GM06990 (cell line): ENCODE data around the gene GINS2.

Experiments
- DNase-seq: peaks from one replicate; pipeline ENCODE4 v3.0.0-alpha.2; 2011; ENCODE audit not compliant: insufficient read length; ENCODE audit errors: extremely low read depth
- H3K27me3 ChIP-seq: replicated peaks from 2 replicates; pipeline ENCODE4 v1.6.0; 2011; ENCODE audit warnings: low read length; ENCODE audit not compliant: control insufficient read depth, insufficient read depth
- H3K36me3 ChIP-seq: 2 replicates; pipeline ENCODE4 v1.5.1; 2011; ENCODE audit warnings: low read length; ENCODE audit not compliant: control insufficient read depth, insufficient read depth
- H3K4me3 ChIP-seq: replicated peaks from 2 replicates; pipeline ENCODE4 v1.5.1; 2011; ENCODE audit warnings: low read depth, mild to moderate bottlenecking, control low read depth, low read length
- CTCF ChIP-seq: IDR thresholded peaks from 2 replicates; pipeline ENCODE4 v1.5.1; 2011; ENCODE audit warnings: low read length, control low read depth, mild to moderate bottlenecking, inconsistent platforms; ENCODE audit not compliant: insufficient read depth, poor library complexity, severe bottlenecking

GINS2 gene

DNA sequence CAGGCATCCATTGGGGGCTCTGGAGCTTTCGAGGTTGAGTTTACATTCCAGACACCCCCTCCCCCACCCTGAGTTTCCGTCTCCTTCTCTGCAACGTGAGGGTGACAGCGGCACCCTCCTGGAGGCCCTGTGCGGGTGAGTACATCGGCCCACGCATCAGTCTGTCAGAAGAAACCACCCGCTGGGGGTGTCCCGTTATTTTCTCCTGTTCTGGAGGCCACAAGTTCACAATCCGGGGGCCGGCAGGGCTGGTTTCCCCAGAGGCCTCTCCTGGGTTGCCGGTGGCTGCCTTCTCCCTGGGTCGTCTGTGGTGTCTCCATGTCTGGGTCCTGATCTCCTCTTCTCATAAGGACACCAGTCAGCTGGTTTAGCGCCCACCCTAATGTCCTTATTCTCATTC lies 39.9 kb downstream of the GINS2 start:
- Histone ChIP-seq H3K36me3 (peaks cover 8% of the 10 kb centered on the region), H3K27me3 (no peaks in the 10 kb centered on the region), H3K4me3 (no peak overlapping the region)
- DNase-seq: no peak
- no peak for TF ChIP-seq CTCF

GRCh38 chr16:85648070-85648714 lies 40.6 kb downstream of the GINS2 start:
- no peak for DNase-seq
- TF ChIP-seq CTCF: no peak
- Histone ChIP-seq H3K4me3 (no peak overlapping the region), H3K36me3 (peaks cover 5% of the 10 kb centered on the region), H3K27me3 (no peaks in the 10 kb centered on the region)

GRCh38 chr16:85646976-85647375 lies 41.8 kb downstream of the GINS2 start:
- Histone ChIP-seq H3K4me3 (no peak overlapping the region), H3K36me3 (peaks cover 5% of the 10 kb centered on the region), H3K27me3 (no peaks in the 10 kb centered on the region)
- no peak for DNase-seq
- no peak for TF ChIP-seq CTCF

DNA sequence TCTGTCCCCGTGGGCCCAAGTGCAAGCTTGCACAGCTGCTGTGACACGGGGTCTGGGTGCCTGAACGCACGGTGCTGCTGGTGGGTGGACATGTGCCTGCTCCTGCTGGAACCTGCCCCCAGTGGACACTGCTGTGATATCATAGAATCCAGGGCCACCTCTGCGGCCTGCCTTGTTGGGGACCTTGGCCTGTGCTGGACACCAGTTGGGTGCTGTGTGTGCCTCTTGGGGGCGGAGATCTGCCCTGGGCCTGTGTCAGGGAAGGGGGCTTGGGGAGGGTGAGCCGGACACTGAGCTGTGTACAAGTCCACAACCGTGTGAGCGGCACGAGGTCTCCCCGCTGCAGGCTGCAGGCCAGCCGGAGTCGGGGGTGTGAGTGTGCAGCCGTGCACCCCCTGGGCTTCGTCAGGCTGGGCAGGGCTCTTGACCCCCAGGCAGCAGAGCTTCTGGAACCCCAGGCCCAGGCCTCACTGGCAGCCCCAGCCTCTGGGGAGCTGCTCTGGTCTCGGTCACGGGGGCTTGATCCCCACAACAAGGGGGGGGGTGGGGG lies 42.3 kb downstream of the GINS2 start:
- Histone ChIP-seq H3K27me3 (no peaks in the 10 kb centered on the region), H3K36me3 (peaks cover 4% of the 10 kb centered on the region), H3K4me3 (no peak overlapping the region)
- no peak for TF ChIP-seq CTCF
- DNase-seq: no peak

DNA sequence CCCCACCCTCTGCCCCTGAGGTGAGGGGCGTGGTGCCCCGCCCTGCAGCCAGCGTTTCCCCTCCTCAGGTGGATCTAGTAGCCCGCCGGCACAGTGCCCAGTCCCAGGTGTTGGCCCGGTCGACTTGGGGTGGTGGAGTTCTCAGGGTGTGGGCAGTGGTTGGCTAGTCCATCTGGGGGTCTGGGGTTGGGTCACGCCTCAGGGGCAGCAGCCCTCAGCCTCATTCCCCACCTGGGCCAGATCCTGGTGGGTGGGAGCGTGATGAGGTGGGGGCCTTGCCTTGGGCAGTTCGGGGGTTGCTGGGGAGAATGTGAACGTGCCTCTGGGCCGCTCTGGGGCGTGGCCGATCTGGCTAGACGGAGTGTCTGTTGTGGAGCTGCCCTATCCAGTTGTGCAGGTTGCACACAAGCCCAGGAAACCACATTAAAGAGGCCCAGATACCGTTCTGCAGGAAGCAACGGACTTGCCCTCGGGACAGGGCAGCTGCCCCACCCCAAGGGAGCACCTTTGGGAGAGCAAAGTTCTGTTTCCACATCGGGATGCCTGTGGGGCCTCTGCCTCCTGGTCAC lies 43.6 kb downstream of the GINS2 start:
- no peak for DNase-seq
- Histone ChIP-seq H3K27me3 (no peaks in the 10 kb centered on the region), H3K4me3 (no peak overlapping the region), H3K36me3 (peaks cover 3% of the 10 kb centered on the region)
- no peak for TF ChIP-seq CTCF
